ENCODE measurements around the gene CRABP2. TPM values are rescaled to one million over a fixed set of nuclear protein-coding genes. Genes with fewer than 3 reads are reported as not detected.

Gene CRABP2
- total RNA-seq, 1 donor from 2014 or later, result 146 TPM

DNA sequence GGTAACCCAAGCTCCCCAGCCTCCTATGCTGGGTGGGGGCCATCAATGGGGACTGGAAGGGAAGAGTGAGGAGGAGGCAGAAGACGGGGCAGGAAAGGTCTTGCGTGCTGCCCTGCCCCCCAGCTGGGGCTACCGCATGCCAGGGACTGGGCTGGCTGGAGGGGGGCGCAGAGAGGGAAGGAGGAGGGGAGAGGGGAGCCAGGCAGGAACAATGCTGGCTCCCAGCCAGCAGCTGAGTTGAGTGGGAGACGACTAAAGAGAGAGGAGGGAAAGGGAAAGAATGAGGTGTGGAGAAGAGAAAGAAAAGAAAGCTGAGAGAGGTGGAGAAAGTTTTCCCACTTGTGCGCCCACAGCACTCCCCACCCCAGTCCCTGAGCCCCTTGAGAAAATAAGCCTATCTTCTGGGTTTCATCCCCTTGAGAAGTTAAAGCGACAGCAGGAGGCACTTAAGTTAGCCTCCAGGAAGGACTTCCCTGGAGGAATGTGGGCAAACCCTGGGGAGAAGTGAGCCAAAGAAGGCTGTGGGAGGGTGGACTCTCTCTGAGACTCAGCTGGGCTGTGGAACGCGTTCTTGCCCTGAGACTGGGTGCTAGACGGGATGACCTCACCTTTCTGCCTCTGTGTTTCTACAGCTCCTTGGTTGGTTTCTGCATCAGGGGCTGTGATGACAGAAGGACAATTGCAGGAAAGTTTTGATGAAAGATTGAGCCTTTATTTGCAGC lies 15.3 kb downstream of the CRABP2 start:
- Mint-ChIP-seq H3K4me1 (ENCODE audit: unreplicated experiment) (peaks cover 62% of the 10 kb centered on the region), H3K36me3 (ENCODE audit: unreplicated experiment) (no peaks in the 10 kb centered on the region), H3K27ac (ENCODE audit: unreplicated experiment) (peak overlapping the region; percentile 86), H3K27me3 (ENCODE audit: unreplicated experiment) (peaks cover 3% of the 10 kb centered on the region), H3K4me3 (ENCODE audit: unreplicated experiment) (peak overlapping the region; percentile 64), H3K9me3 (ENCODE audit: unreplicated experiment) (no peaks in the 10 kb centered on the region)
- TF ChIP-seq, protein P1, sequence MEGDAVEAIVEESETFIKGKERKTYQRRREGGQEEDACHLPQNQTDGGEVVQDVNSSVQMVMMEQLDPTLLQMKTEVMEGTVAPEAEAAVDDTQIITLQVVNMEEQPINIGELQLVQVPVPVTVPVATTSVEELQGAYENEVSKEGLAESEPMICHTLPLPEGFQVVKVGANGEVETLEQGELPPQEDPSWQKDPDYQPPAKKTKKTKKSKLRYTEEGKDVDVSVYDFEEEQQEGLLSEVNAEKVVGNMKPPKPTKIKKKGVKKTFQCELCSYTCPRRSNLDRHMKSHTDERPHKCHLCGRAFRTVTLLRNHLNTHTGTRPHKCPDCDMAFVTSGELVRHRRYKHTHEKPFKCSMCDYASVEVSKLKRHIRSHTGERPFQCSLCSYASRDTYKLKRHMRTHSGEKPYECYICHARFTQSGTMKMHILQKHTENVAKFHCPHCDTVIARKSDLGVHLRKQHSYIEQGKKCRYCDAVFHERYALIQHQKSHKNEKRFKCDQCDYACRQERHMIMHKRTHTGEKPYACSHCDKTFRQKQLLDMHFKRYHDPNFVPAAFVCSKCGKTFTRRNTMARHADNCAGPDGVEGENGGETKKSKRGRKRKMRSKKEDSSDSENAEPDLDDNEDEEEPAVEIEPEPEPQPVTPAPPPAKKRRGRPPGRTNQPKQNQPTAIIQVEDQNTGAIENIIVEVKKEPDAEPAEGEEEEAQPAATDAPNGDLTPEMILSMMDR (IDR thresholded peaks at IDR 0.05), result no peak
- no peak for DNase-seq (ENCODE audit: extremely low spot score, unreplicated experiment)

DNA sequence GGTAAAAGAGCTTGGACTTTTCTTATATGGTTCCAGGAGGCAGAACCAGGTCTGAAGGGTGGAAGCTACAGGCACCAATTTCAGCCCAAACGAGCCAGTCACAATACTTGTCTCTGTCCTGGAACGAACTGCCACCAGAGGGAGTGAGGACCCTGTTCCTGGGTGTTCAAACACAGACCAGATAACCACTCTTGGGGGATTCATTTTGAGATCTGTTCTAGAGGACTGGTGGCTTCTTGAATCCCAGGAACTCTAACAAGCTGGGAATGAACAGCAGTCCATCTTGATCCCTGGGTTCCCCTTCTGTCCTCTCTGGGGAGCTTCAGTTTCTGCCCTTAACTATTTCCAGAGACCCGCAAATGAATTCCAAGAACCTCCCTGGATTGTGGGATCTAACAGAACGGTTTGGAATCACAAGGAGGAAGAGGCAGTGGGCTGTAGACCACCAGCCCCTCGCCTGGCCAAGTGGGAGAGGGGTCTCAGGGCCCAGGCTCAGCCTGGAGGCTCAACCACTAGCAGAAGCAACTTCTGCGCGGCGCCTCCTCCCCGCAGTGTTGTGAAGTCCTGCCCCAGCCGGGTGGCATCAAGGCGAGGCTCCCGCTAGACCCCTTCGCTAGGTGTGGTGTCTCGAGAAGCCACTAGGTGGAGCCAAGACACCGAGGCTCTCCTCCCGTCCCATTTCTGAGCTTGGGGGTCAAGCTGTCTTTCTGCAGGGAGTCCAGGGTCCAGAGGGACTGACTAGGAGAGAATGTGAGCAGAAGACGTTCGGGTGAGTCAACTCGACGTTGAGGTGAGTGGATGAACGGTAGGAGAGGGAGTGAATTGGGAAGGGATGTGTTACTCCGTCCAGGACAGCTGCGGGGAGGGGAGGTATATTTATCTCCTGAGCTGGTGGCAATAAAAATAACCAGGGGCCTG lies 16.1 kb downstream of the CRABP2 start:
- no peaks in the 10 kb centered on the region for H3K9me3 Mint-ChIP-seq (ENCODE audit: unreplicated experiment)
- peak overlapping the region; percentile 64 for H3K4me3 Mint-ChIP-seq (ENCODE audit: unreplicated experiment)
- peak; percentile 94 for DNase-seq (ENCODE audit: extremely low spot score, unreplicated experiment)
- H3K4me1 Mint-ChIP-seq (ENCODE audit: unreplicated experiment), result peaks cover 57% of the 10 kb centered on the region
- peak overlapping the region; percentile 86 for H3K27ac Mint-ChIP-seq (ENCODE audit: unreplicated experiment)
- TF ChIP-seq, protein P1 (IDR thresholded peaks at IDR 0.05), result peak; percentile 84
- H3K36me3 Mint-ChIP-seq (ENCODE audit: unreplicated experiment), result no peaks in the 10 kb centered on the region
- peaks cover 3% of the 10 kb centered on the region for H3K27me3 Mint-ChIP-seq (ENCODE audit: unreplicated experiment)

DNA sequence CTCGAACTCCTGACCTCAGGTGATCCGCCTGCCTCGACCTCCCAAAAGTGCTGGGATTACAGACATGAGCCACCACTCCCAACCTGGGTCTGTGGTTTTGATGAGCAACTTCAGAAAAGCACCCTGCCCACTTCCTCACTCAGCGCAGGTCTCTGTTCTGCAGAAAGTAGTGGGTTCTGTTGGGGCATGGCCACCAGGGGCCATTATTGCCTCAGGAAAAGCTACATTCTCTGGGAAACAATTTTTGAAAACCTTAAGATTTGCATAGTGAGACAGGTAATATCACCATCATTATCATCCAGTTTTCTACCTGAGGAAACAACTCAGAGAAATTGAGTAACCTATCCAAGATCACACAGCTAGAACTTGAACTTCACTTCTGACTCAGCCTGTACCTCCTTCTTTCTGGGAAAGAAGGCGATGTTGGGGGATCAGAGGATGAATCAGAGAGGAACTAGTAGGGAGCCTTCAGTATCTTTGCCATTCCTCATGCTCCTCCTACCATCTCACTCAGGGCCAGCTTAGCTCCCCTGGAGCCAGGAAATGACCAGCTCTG lies 21.1 kb downstream of the CRABP2 start:
- Mint-ChIP-seq H3K27ac (ENCODE audit: unreplicated experiment) (no peak overlapping the region), H3K27me3 (ENCODE audit: unreplicated experiment) (peaks cover 37% of the 10 kb centered on the region), H3K4me3 (ENCODE audit: unreplicated experiment) (no peak overlapping the region), H3K4me1 (ENCODE audit: unreplicated experiment) (peaks cover 7% of the 10 kb centered on the region), H3K9me3 (ENCODE audit: unreplicated experiment) (no peaks in the 10 kb centered on the region), H3K36me3 (ENCODE audit: unreplicated experiment) (no peaks in the 10 kb centered on the region)
- TF ChIP-seq, protein P1 (IDR thresholded peaks at IDR 0.05), result no peak
- no peak for DNase-seq (ENCODE audit: extremely low spot score, unreplicated experiment)

DNA sequence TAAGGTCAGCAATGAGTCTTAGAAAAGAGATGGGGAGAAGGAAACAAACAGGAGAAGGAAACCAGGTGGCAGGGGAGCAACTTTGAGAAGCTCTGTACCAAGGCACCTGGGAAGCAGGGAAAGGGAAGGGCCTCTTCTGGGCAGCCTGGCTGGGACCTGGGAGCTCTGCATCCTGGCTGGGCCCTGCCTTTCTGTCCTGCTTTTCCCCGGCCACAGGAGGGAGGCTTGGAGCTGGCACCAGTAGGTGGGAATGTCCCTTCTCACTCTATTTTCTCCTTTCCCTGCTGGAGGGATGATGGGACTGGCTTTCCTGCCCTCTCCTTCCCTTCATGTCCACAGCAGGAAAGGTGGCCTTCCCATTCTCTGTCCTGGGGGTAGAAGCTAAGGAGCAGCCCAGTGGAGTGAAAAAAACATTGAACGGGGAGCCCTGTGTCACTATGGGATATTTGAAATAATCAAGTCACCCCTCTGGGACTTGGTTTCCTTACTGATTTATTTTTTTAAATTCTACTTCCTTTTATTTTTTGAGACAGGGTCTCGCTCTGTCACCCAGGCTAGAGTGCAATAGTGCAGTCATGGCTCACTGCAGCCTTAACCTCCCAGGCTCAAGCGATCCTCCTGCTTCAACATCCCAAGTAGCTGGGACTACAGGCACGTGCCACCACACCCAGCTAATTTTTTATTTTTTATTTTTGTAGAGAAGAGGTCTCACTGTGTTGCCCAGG lies 23.1 kb downstream of the CRABP2 start:
- Mint-ChIP-seq H3K27ac (ENCODE audit: unreplicated experiment) (no peak overlapping the region), H3K36me3 (ENCODE audit: unreplicated experiment) (no peaks in the 10 kb centered on the region), H3K4me3 (ENCODE audit: unreplicated experiment) (no peak overlapping the region), H3K4me1 (ENCODE audit: unreplicated experiment) (peaks cover 10% of the 10 kb centered on the region), H3K27me3 (ENCODE audit: unreplicated experiment) (peaks cover 40% of the 10 kb centered on the region), H3K9me3 (ENCODE audit: unreplicated experiment) (no peaks in the 10 kb centered on the region)
- DNase-seq (ENCODE audit: extremely low spot score, unreplicated experiment), result no peak
- TF ChIP-seq, protein P1 (IDR thresholded peaks at IDR 0.05), result peak; percentile 20
